CD4-positive, alpha-beta T cell treated with Interleukin-17A for 1 hour (primary cell): ENCODE results near the gene GKAP1.
"Not testable (repeated sequence)": the region's sequence is repeated elsewhere in the genome, so short reads cannot be mapped to it uniquely, and the experiment has no call there.

ENCODE experiments used
- DNase-seq: peaks from one replicate; pipeline ENCODE4 v3.0.0-alpha.2; 2020

GKAP1 gene

DNA sequence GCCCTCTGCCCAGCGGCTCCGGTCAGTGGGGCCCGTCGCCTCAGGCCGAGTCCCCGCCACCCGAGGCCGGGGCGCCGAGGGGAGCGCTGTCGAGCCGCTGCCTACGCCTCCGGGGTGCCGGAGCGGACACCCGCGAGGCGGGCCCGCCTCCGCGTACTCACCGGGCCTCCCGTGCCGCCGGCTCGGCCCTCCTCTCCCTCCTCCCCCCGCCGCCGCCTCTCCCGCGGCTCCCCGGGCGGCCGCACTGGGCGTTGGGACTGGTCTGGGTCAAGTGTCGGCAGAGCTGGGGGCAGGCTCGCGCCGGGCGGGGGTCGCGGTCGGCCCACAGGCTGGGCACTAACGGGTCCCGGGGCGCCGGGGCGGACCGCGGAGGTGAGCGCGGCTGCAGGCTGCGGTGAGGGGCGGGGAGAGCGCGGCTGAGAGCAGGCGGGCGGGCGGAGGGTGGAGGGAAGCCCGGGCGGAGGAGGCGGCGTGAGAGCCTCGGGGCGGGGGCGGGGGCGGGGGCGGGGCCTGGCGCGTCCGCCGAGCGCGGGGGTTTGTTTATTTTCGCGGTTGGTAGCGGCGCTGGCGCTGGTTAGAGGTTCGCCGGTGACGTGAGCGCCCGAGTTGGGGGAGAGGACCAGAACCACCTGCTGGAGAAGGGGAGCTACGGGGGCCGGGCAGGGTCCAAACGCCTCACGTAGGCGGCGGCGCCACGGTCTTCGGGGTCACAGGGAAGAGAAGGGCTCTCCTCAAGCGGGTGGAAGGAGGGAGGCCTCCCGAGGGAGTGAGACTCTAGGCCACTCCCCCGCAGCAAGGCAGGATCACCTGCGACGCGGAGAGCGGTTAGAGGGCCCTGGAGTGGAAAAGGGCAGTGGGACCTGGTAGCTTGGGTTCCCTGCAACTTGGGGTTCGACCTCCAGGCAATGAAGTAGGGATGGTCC, at the start of gene GKAP1:
TSS of gene GKAP1 (minus strand) at position 414 of the 923 bp plus-strand sequence. CDS start 11,252 bp downstream, outside the sequence.
- peak; percentile 92 for DNase-seq

GRCh38 chr9:83849895-83850294, 32.3 kb upstream of the GKAP1 start:
- not testable (repeated sequence) for DNase-seq

DNA sequence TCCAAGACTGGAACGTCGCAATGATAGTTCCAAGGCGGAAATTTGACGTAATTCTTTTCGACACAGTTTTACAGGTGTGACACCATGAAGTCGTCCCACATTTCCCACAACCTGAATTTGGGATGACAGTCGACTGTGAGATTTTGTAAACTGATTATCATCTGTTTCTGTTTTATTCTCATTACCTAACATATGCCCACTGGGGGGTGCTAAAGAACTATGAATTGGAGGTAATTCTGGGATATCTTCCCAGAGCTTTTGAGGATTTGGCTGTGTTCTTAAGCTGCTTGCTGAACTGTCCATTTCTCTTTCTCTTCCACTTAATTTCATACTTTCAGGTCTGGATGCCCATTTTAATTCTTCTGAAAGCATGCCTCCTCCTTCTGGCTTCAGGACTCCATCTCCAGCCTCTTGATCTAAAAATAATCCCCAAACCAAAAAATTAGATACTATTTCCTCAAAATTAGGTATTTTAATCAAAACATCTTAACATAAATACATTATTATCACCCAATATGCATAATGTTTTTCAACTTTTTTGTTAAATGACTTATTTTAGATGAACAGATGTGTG, 19.6 kb upstream of the GKAP1 start:
- DNase-seq = not testable (repeated sequence)

DNA sequence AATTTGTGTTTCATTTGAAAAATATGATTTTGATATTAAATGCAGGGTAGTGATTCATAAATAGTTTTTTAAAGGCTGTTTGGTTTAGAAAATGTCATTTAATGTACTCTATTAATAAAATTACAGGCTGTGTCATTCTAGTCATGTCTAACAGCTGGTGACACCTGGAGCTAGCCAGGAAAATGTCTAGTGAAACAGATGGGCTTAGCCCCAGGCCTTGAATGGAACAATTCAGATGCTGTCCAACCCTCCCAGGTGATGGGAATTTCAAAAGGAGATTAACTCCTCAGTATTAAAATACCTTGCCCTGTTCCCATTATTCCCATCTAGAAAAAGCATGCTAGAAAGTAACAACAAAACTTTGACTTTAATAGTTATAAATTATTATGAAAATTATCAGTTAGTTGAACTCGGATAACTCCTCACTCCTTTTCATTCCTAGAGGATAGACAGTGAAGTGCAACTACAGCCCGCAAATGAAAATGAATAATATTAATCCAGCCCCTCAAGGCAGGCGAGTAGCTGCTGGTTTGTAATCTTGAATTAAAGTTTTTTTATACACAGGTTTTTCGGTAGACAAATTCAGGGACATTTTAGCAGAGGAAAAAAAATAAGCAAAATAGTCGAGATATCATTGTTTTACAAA, 13.0 kb upstream of the GKAP1 start:
- DNase-seq = not testable (repeated sequence)

DNA sequence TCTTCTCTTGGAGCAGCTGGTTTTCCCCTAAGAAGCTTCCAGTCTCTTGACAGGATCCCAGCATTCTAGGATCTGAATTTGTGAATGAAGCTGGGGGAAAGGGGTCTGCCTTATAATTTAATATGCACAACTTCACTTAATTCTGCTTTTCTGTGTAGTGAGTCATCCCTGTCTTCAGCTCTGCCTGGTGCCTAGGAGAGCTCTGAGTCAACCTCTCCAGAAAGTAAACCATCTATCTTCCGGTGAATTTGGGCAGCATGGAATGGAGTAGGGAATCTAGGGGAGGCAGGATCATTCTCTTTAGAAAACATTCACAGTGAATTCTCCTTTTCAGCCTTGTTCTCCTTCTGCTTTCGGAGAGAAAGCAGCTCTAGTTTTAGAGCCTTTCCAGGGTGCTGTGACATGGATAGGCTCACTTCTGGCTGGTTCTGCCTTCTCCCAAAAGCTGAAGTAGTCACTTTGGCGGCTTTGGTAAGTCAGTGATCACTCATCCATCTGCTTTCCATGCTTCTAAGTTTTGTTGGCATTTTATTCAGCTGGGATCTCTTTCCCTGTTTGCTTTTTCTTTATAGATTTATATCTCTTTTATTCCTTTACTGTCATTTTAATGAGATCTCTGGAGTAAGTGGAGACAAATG, 7.5 kb upstream of the GKAP1 start:
- not testable (repeated sequence) for DNase-seq

- peak; percentile 33 for DNase-seq
These were observed 586 bp downstream of the GKAP1 start for GRCh38 chr9:83817011-83817355.

DNA sequence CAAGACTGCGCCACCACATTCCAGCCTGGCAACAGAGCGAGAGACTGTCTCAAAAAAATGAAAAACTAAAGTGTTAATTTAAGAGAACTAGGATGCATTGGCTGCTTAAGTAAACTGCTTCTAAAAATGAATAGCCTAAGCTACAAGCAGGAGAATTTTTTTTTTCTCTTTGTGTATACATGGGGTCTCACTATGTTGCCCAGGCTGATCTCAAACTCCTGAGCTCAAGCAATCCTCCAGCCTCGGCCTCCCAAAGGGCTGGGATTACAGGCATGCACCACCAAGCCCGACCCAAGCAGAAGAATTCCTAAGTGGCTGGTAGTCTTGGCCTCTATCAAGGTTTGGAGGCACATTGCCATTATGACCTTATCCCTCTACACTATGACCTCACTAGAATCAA, 2.4 kb downstream of the GKAP1 start:
- not testable (repeated sequence) for DNase-seq

DNA sequence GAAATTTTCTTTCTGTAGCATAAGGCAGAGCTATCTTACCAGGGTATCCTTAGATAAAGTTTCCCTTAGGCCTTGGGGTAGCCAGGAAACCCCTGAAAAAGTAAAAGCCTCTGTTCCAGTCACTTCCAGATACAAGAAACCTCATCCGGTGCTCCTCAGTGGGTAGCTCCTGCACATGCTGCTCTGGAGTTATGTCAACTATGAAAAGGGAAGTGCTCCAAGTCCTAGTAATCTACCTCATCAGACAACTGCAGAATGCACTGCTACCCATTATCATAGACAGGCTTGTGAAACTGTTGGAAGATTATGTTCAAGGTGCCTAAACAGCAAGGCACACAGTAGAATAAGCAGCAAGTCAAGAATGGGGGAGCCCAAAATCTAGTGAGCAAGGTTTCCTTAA, 8.4 kb downstream of the GKAP1 start:
- DNase-seq = not testable (repeated sequence)

- not testable (repeated sequence) for DNase-seq
These were observed 13.1 kb downstream of the GKAP1 start for GRCh38 chr9:83804454-83804853.

GRCh38 chr9:83803941-83804340, 13.6 kb downstream of the GKAP1 start:
- DNase-seq = not testable (repeated sequence)

GRCh38 chr9:83800236-83801033, 17.1 kb downstream of the GKAP1 start:
- no peak for DNase-seq

GRCh38 chr9:83794051-83794450, 23.5 kb downstream of the GKAP1 start:
- DNase-seq = no peak

GRCh38 chr9:83792746-83793145, 24.8 kb downstream of the GKAP1 start:
- no peak for DNase-seq

- no peak for DNase-seq
These were observed 39.4 kb downstream of the GKAP1 start for GRCh38 chr9:83778164-83778563.

DNA sequence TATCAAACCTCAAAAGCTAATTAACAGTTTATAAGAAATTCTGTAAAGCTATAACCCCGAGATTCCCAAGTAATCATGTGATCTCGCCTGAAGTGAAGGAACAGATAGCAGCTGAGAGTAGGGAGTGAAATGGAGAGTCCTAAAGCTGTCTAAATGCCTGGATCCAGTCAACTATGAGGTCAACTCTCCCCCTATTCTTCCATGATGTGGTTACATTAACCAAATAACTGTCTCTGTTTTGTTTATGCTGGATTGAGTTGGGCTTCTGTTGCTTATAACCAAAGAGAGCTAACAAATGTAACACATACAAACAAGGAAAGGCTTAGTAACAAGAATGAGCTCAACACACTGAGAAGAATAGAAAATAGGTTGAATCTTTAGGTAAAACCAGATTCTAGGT, 41.6 kb downstream of the GKAP1 start:
- DNase-seq = no peak

DNA sequence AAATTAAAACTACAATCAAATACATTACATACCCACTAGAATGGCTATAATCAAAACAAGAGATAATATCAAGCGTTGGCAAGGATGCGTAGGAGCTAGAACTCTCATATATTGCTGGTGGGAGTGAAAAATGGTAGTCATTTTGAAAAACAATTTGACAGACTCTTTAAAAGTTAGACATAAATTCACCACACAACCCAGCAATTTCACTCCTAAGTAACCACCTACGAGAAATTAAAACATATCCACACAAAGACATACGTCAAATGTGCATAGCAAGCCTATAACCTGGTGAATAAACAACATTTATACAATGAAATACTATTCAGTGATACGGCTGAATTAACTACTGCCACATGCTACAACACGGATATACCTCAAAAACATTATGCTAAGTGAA, 44.7 kb downstream of the GKAP1 start:
- no peak for DNase-seq

DNA sequence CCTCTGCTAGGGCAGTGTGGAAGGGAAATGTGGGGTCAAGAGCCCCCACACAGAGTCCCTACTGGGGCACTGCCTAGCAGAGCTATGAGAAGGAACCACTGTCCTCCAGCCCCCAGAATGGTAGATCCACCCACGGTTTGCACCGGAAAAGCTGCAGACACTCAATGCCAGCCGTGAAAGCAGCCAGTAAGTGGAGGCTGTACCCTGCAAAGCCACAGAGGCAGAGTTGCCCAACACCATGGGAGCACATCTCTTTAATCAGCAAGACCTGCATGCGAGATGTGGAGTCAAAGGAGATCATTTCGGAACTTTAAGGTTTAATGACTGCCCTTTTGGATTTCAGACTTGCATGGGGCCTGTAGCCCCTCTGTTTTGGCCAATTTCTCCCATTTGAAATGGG, 52.2 kb downstream of the GKAP1 start:
- DNase-seq = no peak

DNA sequence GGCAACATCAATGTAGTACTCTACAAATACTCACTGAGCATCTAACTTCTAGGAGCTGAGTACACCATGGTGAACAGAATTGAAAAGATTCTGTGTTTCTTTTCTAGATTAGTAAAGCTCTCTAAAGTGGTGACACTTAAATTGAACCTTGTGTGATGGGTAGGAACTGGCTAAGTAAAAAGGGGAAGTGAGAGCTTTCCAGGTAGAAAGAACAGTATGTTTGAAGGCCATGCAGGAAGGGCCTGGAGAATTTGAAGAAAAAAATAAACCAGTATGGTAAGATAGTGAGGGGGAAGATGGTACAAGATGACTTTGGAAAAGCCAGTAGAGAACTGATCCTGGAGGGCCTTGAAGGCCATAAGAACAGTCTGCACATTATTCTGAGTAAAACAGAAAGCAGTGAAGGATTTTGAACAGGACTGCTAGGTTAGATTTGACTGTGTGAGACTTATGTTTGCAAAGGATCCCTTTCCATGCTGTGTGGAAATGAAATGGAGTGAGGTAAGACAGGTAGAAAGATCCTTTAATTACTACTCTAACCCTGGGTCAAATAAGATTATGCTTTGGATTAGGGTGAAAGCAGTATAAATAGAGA, 63.1 kb downstream of the GKAP1 start:
- DNase-seq = no peak

DNA sequence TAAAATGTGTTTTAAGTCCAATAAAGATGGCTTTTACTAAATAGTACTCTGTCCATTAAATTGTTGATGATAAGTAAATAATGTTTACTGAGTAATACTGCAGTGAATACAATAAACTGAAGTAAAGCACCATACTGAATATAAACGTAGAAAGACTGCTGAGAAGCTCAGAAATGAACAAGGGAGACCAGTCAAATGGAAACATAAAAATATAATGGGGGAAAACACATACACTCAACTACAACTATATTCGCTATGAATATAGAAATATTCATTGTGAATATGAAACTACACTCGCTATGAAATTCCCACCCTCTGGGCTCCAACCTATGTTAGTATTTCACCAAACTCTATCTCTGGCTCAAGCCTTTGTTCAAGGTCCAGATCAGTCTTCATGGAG, 67.9 kb downstream of the GKAP1 start:
- no peak for DNase-seq

- no peak for DNase-seq
These were observed 73.4 kb downstream of the GKAP1 start for GRCh38 chr9:83744206-83744605.

- no peak for DNase-seq
These were observed 83.8 kb downstream of the GKAP1 start for GRCh38 chr9:83733739-83734138.
